ENCODE results near the gene CLPSL2.

Gene CLPSL2

GRCh38 chr6:35747877-35748276 lies 28.5 kb upstream of the CLPSL2 start:
- DNase-seq: no peak

- no peak for DNase-seq
These were observed 25.8 kb upstream of the CLPSL2 start for GRCh38 chr6:35750557-35750956.

- no peak for DNase-seq
These were observed 24.8 kb upstream of the CLPSL2 start for GRCh38 chr6:35751594-35751993.

DNA sequence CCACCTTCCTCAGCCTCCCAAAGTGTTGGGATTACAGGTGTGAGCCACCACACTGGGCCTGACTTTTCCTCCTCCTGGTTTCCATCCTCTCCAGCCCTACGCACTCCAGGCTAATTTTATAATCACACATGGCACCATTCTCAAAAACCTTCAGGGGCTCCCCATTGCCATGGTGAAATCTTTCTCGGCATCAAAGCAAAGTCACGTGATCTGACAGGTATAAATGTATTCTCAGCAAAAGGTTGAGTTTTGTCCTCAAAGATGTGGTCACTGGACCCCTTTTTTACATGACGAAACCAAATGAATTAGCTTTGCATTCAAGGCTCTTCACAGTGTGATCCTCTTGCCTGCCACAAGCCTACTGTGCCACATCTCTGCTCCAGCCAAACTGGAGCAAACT lies 24.1 kb upstream of the CLPSL2 start:
- DNase-seq: no peak

DNA sequence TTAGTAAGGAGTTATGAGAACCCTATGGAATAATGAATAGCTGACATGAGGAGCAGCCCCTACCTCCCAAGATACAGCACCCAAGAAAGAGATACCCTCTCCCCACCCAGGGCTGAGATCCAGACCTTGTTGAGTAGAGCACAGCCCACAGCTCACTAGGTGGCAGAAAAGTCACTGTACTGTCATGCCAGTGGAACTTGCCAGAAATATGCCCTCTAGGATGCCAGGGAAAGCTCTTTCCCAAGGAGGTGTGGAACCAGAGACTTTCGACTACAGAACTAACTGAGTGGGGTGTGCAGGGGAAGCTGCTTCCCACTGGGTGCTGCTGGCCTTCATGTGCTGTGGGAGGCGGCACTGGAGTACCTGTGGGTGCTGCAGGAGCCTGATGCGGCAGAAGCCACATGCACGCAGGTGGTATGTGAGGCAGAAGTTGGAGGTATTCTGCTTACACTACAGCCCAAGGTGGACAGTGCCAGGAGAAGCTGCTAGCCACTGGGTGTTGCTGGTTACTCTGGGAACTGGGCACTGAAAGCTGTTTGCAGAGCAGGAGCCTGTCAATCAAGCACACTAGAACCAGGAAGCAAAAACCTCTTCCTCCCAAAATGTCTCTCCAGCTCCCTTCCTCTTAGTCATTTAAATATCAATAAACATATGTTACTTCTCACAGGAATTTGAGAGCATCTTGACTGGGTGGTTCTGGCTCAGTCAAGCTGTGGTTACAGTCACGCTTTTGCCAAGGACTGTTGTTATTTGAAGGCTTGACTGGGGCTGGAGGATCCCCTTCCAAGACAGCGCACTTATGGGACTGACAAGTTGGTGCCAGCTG lies 21.7 kb upstream of the CLPSL2 start:
- no peak for DNase-seq

- peak; percentile 33 for DNase-seq
These were observed 21.0 kb upstream of the CLPSL2 start for GRCh38 chr6:35755278-35755924.

GRCh38 chr6:35757456-35758123 lies 18.8 kb upstream of the CLPSL2 start:
- DNase-seq: no peak

- no peak for DNase-seq
These were observed 17.0 kb upstream of the CLPSL2 start for GRCh38 chr6:35759426-35759825.

- DNase-seq: no peak
These were observed 10.7 kb upstream of the CLPSL2 start for GRCh38 chr6:35765739-35766138.

DNA sequence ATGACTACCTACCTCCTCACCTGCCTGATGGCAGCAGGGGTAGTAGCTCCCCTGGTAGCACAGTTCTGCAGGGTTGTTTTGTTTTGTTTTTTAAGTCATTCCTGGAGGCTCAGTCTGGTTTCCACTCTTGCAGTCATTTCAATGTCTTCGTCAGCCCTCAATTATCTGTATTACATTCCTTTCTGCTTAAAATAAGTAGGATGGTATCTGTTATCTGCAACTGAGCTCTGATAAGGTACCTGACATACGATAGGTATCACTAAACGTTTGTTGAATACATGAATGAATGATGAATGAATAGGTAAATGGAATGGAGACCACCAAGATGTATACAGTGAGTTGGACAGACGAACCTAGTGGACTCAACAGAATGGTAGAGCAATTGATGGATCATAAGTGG lies 7.2 kb upstream of the CLPSL2 start:
- no peak for DNase-seq

GRCh38 chr6:35771343-35771627 lies 5.1 kb upstream of the CLPSL2 start:
- DNase-seq: no peak

DNA sequence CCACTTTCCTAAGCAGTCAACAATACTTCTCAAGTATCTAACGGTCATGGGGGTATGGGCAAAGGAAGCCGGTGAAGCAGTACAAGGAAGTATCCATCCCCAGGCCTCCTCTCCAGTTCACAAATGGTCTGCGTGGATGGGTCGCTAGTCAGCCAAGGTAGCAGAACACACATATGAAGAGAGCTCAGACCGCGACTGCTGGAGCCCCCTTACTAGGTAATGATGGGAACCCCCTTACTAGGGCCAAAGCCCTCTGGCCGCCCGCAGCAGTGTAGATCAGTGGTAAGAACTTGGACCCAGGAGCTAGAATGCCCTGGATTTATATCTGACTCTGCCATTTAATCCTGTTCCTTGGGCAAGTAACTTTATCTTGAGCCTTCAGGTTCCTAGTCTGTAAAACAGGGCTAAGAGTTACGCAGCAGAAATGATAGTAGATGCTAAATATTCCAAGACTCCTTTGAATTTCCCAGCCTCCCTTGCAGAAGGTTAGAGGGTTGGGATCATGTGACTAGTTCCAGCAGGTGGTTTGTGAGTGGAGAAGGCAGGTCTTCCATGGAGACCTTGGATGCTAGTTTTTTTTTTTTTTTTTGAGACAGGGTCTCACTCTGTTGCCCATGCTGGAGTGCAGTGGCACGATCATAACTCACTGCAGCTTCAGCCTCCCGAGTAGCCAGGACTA lies 2.1 kb upstream of the CLPSL2 start:
- no peak for DNase-seq

GRCh38 chr6:35775031-35775430 lies 1.4 kb upstream of the CLPSL2 start:
- DNase-seq: no peak

DNA sequence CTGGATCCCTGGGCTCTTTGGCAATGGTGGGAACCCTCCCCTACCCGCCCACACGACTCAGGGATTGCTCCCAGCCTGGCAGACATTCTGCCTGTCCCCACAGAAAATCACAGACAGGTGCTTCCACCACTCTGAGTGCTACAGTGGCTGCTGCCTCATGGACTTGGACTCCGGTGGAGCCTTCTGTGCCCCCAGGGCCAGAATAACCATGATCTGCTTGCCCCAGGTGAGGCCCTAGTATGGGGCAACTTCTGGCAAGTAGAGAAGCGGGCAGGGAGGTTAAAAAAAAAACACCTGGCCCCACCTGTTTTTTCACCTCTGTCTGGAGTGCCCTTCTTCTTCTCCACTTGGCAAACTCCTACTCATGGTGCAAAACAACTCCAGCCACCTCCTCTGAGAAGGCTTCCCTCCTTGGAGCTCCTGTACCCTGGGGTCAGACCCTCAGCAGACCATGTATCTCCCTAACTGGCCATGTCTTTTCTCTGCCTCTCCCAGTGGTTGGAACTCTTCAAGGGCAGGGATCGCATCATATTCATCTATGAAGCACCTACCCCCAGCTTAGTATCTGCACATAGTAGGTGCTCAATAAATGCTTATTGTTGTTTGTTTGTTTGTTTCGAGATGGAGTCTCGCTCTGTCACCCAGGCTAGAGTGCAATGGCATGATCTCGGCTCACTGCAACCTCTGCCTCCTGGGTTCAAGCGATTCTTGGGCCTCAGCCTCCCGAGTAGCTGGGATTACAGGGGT lies 1.1 kb downstream of the CLPSL2 start:
- no peak for DNase-seq

GRCh38 chr6:35778437-35778836 lies 2.0 kb downstream of the CLPSL2 start:
- no peak for DNase-seq

GRCh38 chr6:35780719-35781118 lies 4.3 kb downstream of the CLPSL2 start, which contains the start of gene CLPSL1:
TSS of gene CLPSL1 (plus strand) at chr6:35781019. CDS start at chr6:35781111, 92 bp downstream.
- no peak for DNase-seq

GRCh38 chr6:35781290-35781689 lies 4.9 kb downstream of the CLPSL2 start:
- DNase-seq: no peak

GRCh38 chr6:35782424-35782823 lies 6.0 kb downstream of the CLPSL2 start:
- peak; percentile 81 for DNase-seq

GRCh38 chr6:35784200-35784599 lies 7.8 kb downstream of the CLPSL2 start:
- DNase-seq: no peak

- DNase-seq: no peak
These were observed 9.9 kb downstream of the CLPSL2 start for GRCh38 chr6:35786272-35786671.

DNA sequence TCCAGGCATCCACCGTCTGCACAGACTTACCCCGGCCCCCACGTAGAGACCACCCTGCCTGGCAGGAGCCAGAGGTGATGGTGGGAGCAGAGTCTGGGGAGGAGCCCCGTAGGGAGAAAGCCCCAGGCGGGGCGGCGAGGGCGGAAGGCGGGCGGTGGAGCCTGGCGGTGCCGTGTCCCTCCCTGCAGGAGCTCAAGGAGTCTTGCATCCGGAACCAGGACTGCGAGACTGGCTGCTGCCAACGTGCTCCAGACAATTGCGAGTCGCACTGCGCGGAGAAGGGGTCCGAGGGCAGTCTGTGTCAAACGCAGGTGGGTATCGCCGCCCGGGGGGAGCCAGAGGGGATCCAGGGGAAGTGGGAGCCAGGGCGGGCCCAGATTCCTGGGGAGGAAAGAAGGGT lies 10.4 kb downstream of the CLPSL2 start:
- DNase-seq: peak; percentile 33

GRCh38 chr6:35787266-35788218 lies 11.1 kb downstream of the CLPSL2 start:
- no peak for DNase-seq
